Measurements from ENCODE around the gene GPC3. TPM values are rescaled to one million over a fixed set of nuclear protein-coding genes. Genes with fewer than 3 reads are reported as not detected.

The GPC3 gene
- total and polyA plus RNA-seq, 2 of the 4 experiments (the other 2 are of a cell fraction): not detected

DNA sequence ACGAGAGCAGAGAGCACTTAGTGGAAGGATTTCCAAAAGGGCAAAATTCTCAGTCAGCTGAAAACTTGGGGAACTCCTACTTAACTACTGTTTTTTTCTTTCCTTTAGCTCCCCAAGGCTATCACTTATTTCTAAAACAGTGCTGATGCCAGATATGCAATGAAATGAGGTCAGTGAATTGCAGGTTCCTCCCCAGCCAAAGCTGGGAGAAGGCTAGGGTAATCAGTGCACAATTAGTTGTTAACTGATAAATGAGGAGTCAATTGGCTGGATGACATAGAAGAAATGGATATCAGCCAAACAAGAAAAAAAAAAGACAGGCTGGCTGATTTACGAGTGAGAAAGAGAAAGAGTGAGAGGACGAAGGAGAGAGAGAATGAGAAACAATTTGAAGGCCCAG lies 195.6 kb downstream of the GPC3 start:
- intact Hi-C loops (cut with micrococcal nuclease): no loop called here
- no peak overlapping the region for H3K4ac ChIP-seq (ENCODE audit: low read depth, low read length)
- H3K18ac ChIP-seq (ENCODE audit: low read depth, low read length): no peak overlapping the region
- H2BK20ac ChIP-seq (ENCODE audit: low read depth, low read length): no peak overlapping the region
- H2AK9ac ChIP-seq (replicated peaks; ENCODE audit: low read depth, low read length, poor library complexity): no peak overlapping the region
- DNase-seq (no peak), ATAC-seq (ENCODE audit: low read depth) (no peak)
- no peak overlapping the region for H3K23ac ChIP-seq (ENCODE audit: low read depth, low read length)
- no peak overlapping the region for H4K8ac ChIP-seq (ENCODE audit: low read depth in 2 of 2, low read length in 2 of 2)
- no peak overlapping the region for H2AFZ ChIP-seq (replicated peaks; ENCODE audit: low read length, poor library complexity)
- H2BK5ac ChIP-seq (ENCODE audit: low read depth, low read length, poor library complexity, severe bottlenecking): no peak overlapping the region
- no peak overlapping the region for H3K14ac ChIP-seq (replicated peaks; ENCODE audit: low read depth, low read length)
- TF ChIP-seq BHLHE40 (IDR thresholded peaks at IDR 0.05; ENCODE audit: low read depth, low read length): no peak
- no peak for TF ChIP-seq SMC3 (IDR thresholded peaks at IDR 0.05; ENCODE audit: low read depth, low read length)
- no peak for TF ChIP-seq FOS (IDR thresholded peaks at IDR 0.05; ENCODE audit: low read depth, low read length)
- no peak for TF ChIP-seq CTCF (conservative IDR thresholded peaks at IDR 0.05; ENCODE audit: low read depth, low read length)
- no peak for TF ChIP-seq MAFK (IDR thresholded peaks at IDR 0.05; ENCODE audit: low read depth, low read length)
- no peak for TF ChIP-seq CHD1 (IDR thresholded peaks at IDR 0.05; ENCODE audit: low read depth, low read length)
- no peak for TF ChIP-seq MAZ (IDR thresholded peaks at IDR 0.05; ENCODE audit: borderline replicate concordance, low read depth, low read length)
- TF ChIP-seq, protein P1, sequence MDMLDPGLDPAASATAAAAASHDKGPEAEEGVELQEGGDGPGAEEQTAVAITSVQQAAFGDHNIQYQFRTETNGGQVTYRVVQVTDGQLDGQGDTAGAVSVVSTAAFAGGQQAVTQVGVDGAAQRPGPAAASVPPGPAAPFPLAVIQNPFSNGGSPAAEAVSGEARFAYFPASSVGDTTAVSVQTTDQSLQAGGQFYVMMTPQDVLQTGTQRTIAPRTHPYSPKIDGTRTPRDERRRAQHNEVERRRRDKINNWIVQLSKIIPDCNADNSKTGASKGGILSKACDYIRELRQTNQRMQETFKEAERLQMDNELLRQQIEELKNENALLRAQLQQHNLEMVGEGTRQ (IDR thresholded peaks at IDR 0.05; ENCODE audit: low read depth, low read length): no peak
- TF ChIP-seq, protein P2, sequence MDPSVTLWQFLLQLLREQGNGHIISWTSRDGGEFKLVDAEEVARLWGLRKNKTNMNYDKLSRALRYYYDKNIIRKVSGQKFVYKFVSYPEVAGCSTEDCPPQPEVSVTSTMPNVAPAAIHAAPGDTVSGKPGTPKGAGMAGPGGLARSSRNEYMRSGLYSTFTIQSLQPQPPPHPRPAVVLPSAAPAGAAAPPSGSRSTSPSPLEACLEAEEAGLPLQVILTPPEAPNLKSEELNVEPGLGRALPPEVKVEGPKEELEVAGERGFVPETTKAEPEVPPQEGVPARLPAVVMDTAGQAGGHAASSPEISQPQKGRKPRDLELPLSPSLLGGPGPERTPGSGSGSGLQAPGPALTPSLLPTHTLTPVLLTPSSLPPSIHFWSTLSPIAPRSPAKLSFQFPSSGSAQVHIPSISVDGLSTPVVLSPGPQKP (IDR thresholded peaks at IDR 0.05; ENCODE audit: borderline replicate concordance, low read depth, low read length): no peak
- TF ChIP-seq CEBPB (IDR thresholded peaks at IDR 0.05; ENCODE audit: low read depth, low read length): no peak
- TF ChIP-seq RFX5 (IDR thresholded peaks at IDR 0.05; ENCODE audit: low read depth, low read length): no peak
- no peak for TF ChIP-seq RCOR1 (IDR thresholded peaks at IDR 0.05; ENCODE audit: insufficient replicate concordance, low read length)
- TF ChIP-seq RAD21 (IDR thresholded peaks at IDR 0.05; ENCODE audit: low read length): no peak
- no peak for TF ChIP-seq POLR2A (IDR thresholded peaks at IDR 0.05; ENCODE audit: low read depth, low read length)
- H2AK5ac ChIP-seq (ENCODE audit: low read depth, low read length): no peak overlapping the region
- no peaks in the 10 kb centered on the region for H3K79me1 ChIP-seq (ENCODE audit: low read depth in 1 of 2, low read length in 2 of 2)
- dilution Hi-C loops (cut with HindIII; ENCODE audit: low sequenced_read_pairs, unreplicated experiment): no loop called here
- in situ Hi-C loops (cut with MboI; ENCODE audit: low sequenced_read_pairs): no loop called here
- CTCF ChIA-PET: no interaction called here
- POLR2A ChIA-PET (ENCODE audit: unreplicated experiment): no interaction called here
- BruUV-seq (replicated peaks): no TSS peak
- H3K56ac ChIP-seq (ENCODE audit: extremely low read depth, insufficient read depth, low read length): no peak overlapping the region
- H3K9me1 ChIP-seq (ENCODE audit: insufficient read depth, low read length): no peaks in the 10 kb centered on the region
- H3K9me3 ChIP-seq (ENCODE audit: control insufficient read depth, insufficient read depth, low read length): no peaks in the 10 kb centered on the region
- no peak overlapping the region for H4K5ac ChIP-seq (ENCODE audit: low read depth, low read length)
- H3K27ac ChIP-seq (ENCODE audit: insufficient read depth, low read length): no peak overlapping the region
- H3K36me3 ChIP-seq (ENCODE audit: control insufficient read depth, insufficient read depth, low read length): no peaks in the 10 kb centered on the region
- H4K20me1 ChIP-seq (ENCODE audit: insufficient read depth, low read length): no peaks in the 10 kb centered on the region
- H3K4me3 ChIP-seq (ENCODE audit: insufficient read depth, low read depth, low read length): no peak overlapping the region
- 0% methylated on average over 1 of the region's 3 CpGs; no CpG with 5 or more reads in 1 of the 2 experiments for WGBS, 2 experiments (ENCODE audit: extremely low coverage in 2 of 2, insufficient read length in 1 of 2)
- H3K4me2 ChIP-seq (ENCODE audit: low read depth, low read length): no peak overlapping the region
- H2BK15ac ChIP-seq (ENCODE audit: low read depth, low read length): no peak overlapping the region
- H4K91ac ChIP-seq (ENCODE audit: insufficient read depth, low read depth, low read length): no peak overlapping the region
- H3K4me1 ChIP-seq (ENCODE audit: control insufficient read depth, insufficient read depth, low read length): no peaks in the 10 kb centered on the region
- H3K9ac ChIP-seq (ENCODE audit: low read depth, low read length): no peak overlapping the region
- peaks cover 2% of the 10 kb centered on the region for H3K27me3 ChIP-seq (ENCODE audit: control insufficient read depth, insufficient read depth, low read length)
- H2BK120ac ChIP-seq (ENCODE audit: low read depth, low read length): no peak overlapping the region

All from IMR-90 (cell line).